Right renal cortex interstitium (tissue), 3 donors: Measurements from ENCODE around the gene WNT9B. TPM values are rescaled to one million over a fixed set of nuclear protein-coding genes. Genes with fewer than 3 reads are reported as not detected.
"Not testable (repeated sequence)": the region's sequence is repeated elsewhere in the genome, so short reads cannot be mapped to it uniquely, and the experiment has no call there.

Experiments used
- DNase-seq, 3 donors: peaks; one replicate each; pipeline ENCODE4 v3.0.0-alpha.2; 2013; ENCODE audit warnings: low read depth in 3 of 3, low spot score in 2 of 3
- polyA plus RNA-seq, 3 donors: library from polyadenylated mRNA; unstranded; fragments of 120-200 nt; gene quantifications; one replicate each; pipeline ENCODE4 v1.2.1, GENCODE V29; 2013; ENCODE audit not compliant: insufficient read length in 3 of 3

The WNT9B gene
- polyA plus RNA-seq, 3 donors, result 9.1 to 15.6 (median 9.4) TPM

DNA sequence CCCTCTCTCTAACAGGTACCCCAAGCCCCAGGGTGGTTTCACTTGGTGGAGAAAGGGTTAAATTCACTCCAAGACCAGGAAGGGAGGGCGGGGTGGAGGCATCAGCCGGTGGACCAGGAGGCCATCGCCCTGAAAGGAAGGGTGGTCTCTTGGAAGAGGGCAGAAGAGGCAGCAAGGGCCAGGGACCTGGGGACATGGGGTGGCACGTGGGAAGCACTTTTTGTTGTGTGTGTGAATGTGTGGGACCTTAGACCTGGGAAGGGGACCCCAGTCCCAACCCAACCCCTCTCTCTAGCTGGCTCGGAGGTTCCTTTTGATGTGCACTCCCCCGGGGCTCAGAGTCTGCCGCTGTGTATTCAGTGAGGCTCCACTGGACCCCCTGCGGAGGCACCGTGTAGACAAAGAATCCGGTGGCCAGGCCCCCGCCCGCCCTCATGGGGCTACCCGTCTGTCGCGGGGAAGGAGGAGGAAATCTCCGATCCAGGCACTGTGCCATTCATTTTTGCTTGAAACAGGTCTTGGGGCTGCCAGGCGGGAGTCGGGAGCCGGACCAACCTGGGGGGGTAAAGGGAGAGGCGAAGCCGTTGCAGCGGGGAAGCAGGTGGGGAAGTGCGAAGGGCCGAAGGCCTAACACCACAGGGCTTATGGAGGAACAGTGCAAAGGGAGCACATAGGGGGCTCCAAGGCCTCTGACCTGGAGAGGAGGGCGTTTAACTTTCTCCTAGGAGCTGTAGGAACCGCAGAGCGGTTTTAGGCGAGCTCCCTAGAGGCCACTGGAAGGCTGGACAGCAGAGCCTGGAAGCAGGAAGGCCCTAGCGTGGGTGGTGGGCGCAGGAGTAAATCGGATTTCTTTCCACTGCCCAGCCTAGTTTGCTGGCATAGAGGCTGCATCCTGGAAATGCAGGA is 29.6 kb upstream of the WNT9B start:
- no peak for DNase-seq

DNA sequence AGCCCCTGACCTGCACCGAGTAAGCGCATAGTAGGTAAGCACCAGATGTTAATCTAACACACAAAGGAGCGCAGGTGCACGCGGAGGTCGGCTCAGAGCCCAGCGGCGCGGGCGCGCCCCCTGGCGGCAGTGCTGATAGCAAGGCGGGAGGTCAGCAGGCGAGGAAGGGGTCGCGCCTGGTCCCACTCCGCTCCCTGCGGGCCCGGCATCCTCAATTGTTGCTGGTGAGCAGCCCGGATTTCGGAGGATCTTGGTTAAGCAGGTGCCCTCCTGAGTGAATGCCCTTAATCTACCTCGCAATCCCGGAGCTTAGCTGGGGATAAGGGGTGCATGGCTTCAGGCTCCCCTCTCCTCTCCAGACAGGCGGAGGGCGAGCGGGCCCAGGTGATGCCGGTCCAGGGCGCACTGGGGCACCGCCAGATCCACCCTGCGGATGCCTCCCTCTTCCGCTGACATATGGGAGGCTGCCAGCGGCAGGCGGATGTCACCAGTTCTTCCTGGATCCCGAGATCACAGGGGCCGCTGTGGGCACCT is 28.9 kb upstream of the WNT9B start:
- DNase-seq, result no peak

DNA sequence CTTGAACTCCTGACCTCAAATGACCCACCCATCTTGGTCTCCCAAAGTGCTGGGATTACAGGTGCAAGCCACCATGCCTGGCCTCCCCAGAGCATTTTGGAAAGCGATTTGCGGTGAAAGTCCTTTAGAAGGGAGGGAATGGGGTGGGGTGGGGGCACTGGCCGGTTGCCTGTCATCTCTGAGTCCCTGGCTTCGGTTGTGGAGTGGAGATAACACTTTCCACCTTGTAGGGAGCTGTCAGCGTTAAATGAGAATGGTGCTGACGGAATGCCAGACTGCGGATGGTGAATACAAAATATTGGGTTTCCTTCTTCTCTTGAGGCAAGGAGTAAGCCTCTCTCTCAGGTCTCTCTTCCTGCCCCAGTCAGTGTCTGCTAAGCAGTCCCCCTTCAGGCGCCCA is 27.7 kb upstream of the WNT9B start:
- DNase-seq, result no peak

DNA sequence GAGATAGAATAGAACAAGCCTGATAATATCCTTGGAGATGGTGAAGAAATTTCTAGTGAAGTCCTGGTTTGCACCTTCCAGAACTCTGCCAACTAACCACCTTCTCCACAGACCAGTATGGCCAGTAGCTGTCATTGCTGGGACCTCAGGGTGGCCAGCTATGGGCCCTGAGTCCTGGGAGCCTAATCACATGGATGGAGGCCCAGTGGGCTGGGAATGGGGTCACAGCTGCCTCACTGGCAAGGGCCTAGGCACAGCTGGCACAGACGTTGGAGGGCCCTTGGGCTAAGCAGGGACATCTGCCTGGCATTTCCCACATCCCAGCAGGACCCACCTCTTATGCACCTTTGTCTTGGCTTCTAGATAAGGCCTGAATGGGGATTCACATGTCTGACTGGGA is 25.3 kb upstream of the WNT9B start:
- no peak for DNase-seq

DNA sequence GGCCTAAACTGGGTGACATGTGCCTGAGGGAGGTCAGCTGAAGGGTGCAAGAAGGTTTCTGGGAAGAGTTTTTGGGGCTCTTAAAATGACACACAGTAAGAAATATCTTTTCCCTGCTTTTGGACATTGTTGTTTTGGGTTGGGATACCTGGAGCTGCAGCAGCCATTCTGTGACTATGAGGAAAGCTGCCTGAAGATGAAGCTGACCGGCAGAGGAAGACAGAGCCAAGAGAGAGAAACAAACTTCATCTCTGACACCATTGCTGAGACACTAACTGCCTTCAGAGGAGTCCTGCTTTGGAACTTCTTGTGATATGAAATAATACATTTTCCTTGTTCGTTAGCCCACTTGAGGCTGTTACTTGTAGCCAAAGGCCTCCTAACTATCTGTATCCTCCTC is 24.1 kb upstream of the WNT9B start:
- DNase-seq, result no peak

DNA sequence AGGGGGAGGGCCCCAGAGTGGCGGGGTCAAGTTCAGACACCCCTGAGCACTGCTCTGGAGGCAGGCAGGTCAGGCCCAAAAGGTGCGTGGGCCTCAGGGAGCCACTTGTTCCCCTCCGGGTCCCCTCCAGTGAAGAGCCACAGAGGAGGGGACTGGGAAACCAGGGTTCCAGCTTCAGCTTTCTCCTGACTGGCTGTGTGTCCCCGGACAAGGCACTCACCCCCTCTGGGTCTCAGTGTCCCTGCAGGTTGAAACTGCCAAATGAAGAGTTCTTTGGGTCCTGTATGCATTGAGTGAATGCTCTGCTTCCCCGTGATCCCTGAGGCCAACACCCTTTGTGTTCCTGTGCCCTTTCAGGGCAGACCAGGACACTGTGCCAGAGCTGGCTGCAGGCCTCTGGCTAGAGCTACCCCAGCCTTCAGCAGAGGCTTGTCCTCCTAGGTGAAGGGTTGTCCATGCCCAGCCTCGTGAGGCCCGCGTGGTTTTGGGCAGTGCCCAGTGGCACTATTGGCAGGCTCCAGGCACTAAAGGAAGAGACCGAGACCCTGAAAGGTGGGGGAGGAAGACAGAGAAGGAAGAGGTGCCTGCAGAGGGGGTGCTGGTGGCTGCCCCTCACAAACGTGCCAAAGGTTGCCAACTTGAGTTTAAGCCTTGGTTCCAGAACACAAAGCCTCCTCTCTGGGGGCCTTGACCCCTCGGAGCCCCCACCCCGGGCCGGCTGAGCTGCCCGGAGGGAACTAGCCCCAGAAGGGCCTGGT is 19.6 kb upstream of the WNT9B start:
- no peak for DNase-seq

DNA sequence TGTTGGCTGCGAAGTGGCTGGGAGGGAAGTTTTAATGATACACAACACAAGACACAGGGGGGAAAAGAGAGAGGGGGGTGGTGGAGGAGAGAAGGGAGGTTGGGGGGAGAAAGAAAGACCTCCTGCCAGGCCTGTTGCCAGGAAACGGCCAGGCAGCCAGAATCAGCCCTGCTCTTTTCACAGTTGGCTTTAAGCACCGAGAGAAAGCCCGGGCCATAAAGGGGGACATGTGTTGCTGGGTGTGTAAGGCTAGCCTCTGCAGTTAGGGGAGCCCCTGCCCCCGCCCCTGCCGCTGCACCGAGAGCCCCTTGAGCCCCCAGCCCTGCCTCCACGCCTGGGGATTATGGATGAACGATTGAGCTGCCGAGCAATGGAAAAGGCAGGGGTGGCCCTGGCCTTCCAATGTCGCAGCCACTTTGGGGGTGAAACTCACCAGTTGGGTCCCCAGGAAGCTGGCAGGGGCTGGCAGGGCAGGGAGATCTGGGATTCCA is 19.0 kb upstream of the WNT9B start:
- no peak for DNase-seq

DNA sequence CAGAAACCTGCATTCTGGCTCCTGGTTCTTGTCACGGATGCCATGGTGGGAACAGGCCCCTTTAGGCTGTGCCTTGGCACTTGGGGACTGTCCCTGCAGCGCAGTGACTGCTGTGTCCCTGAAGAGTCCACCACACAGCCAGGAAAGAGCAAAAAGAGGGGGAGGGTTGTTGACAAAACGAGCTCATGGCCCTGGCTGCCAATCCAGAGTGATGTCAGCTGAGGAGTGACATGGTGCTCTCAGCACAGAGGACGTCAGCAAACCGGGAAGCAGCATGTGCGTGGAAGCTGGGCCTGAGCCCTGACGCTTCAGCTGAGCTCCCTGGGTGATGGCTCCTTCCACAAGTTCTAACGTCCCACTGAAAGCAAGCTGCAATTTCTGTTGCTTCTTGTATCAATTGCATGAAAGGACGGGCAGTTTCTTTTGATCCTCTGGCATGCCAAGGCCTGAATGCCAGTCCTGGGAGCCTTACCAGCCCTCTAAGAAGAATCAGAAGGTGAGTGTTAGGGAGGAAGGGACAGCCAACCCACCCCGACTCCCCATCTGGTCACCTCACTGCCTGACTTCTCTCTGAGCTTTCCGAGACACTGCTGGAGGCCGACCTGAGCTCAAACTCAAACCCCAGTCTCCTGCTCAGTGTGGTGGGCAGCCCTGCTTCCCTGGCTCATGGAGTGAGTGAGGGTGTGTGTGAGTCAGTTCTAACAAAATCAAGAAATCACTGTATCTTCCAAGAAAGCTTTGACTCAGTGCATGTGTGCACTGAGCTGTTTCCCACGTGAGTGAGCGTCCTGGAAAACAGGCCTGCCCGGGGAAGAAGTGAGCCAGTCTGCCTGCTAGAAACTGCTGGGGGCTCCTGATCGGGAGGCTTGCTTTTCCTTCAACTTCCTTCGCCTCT is 18.2 kb upstream of the WNT9B start:
- DNase-seq, result no peak

DNA sequence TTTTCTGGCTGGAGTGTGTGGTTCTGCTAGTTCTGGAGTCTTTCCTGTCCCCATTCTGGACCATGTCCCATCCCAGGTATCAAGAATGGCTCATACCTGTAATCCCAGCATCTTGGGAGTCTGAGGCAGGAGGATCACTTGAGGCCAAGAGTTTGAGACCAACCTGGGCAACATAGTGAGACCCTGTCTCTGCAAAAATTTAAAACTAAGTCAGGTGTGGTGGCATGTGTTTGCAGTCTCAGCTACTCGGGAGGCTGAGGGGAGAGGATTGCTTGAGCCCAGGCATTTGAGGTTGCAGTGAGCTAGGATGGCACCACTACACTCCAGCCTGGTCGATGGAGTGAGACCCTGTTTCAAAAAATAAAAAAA is 17.6 kb upstream of the WNT9B start:
- DNase-seq, result no peak

DNA sequence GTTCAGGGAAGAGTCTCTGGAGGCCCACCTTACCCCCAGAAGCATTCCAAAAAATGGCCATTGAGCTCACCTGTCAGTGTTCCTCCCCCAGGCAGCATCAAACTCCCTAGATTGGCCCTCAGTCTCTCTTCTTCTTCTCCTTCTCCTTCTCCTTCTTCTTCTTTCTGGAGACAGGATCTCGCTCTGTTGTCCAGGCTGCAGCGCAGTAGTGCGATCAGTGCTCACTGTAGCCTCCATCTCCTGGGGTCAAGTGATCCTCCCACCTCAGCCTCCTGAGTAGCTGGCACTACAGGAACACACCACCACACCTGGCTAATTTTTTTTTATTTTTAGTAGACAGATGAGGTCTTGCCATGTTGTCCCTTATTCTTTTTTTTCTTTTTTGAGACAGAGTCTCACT is 16.5 kb upstream of the WNT9B start:
- DNase-seq, result no peak

DNA sequence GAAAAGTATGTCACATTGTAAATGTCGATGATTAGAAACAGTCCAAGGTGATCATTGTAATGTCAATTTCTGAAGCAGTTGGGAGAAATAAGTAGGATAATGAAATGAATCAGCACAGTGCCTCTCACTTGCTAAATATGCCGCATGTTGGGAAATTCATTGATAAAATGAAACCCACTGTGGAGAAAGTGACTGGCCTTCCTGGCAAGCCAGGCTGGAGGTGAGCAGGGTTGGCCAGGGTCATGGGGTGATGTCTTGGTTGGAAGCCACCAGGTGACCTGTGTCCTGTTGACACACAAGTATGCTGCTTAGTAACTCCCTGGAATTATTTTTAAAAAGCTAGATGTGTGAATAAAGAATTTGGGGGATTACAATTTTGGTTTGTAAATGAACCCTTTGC is 14.9 kb upstream of the WNT9B start:
- no peak for DNase-seq

DNA sequence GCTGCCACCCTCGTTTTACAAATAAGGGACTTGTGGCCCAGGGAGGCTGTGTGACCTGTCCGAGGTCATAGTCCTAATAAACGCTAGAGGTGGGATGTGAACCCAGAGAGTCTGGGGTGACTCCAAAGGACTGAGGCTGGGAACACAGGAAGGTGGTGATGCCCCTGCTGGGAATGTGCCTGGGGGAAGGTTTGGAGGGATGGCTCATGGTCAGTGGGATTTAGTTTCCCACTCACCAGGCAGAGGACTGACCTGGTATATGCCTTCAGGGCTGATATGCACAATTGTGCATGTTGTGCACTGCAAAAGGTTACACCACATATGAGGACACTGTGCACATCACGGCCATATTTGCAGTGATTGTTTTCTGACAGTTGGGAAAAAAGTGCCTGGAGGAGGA is 13.9 kb upstream of the WNT9B start:
- DNase-seq, result no peak

DNA sequence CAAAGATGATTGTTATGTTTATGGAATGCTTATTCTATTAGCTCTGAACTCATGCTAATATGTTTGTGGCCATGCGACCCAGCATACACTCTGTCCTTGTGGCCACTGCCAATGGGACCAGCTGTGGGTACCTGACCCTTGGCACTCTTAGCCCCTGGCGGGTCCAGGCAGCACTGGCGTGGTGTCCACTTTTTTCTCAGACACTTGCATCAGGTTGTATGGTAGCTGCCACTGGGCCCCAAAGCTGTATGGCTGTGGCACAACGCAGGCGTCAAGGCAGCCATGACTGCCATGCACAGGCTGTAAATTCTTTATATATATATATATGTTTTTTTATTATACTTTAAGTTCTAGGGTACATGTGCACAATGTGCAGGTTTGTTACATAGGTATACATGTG is 12.2 kb upstream of the WNT9B start:
- no peak for DNase-seq

DNA sequence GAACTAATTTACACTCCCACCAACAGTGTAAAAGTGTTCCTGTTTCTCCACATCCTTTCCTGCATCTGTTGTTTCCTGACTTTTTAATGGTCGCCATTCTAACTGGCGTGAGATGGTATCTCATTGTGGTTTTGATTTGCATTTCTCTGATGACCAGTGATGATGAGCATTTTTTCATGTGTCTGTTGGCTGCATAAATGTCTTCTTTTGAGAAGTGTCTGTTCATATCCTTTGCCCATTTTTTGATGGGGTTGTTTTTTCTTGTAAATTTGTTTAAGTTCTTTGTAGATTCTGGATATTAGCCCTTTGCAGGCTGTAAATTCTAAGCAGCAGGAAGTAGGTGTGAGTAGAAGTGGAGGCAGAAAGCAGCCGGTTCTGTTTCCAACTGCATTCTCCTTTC is 10.8 kb upstream of the WNT9B start:
- not testable (repeated sequence) for DNase-seq

DNA sequence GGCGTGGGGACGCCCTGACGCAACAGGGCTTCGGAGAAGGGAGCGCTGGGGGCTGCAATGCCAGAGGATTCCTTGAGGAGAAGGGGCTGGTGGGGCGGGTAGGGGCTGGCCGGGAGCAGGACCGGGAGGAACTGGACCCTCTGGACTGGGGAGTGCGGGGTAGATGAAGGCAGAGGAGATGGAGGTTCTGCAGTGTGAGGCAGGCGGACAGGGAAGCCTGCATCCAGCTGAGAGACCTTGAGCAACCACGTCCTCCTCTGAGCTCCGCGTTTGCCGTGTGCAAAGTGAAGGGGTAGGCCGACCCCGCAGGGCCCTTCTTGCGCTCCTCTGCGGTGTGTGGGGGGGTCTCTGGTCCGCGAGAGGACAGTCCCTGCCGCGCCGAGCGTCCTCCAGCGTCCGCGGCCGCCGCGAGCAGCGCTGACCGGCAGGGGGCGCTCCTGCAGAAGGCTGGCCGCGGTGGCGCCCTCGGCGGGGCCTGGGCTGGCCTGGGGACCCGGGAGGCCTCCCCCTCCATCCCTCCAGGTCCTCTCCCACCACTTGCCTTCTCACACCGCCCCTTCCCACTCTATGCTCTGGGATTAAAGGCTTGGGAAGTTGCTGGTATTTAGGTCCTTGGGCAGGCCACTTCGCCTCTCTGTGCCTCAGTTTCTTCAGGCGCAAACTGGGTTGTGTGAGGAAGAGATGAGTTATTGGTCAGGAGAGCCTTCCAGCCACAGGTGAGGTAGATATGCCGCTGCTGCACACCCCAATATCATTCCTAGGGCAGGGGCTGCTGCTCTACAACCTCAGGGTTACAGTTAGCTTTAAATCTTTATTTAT is 9.6 kb upstream of the WNT9B start:
- DNase-seq, result no peak

DNA sequence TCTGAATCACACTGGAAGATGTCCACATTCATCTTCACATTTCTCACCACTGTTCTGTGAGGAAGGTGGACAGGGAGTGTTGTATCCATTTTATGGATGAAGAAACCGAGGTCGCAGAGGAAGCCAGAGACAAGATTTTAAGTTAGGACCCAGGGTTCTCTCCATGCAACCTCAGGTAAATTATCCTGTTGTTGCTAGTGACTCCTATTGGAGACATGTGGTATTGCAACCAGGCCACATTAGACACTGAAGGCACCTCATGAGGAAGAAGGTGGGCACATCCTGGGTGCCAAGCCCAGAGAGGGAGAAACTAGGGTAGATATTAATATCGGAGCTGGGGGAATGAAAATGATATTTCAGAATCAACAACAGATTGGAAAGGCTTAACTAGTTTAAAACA is 8.5 kb upstream of the WNT9B start:
- DNase-seq, result no peak

DNA sequence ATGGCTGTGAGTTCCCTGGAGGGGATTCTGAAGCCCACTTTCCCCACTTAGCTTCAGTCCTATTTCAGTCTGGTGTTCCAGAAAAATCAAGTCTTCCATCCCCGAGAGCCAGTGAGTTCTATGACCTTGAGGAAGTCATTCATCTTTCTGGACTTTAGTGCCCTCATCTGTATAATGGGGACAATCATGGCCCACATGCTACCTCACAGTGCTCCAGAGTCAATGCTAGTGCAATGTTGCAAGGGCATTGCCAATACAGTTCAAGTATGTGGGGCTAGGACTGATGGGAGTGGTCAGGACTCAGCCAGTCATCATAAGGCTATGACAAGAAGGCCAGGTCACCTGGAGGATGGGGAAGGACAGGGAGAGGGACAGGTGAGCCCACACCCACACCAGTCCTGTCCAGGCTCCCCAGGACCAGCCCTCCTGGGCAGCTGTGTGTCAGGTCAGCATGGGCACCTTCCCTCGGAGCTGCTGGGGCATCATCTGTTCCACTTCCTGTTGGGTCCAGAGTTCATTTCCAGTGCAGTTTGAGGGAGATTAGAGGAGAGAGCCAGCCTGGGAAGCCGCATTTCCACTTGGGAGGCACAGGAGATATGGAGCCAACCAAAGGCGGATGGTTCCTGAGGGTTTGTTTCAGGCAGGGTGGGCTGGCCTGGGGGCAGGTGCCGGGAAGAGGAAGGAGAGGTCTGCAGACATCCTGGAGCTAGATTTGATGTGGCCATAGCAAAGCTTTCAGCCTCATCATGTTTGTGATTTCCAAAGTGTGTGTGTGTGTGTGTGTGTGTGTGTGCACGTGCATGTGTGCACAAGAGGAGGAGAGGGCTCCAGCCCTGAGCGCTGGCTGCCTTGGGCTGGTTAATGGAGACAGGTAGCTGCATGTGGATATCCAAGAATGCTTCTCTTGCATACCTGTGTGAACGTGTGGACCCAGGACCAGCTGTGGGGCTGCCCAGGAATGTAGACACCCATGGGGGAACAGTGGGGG is 3.9 kb upstream of the WNT9B start:
- no peak for DNase-seq

DNA sequence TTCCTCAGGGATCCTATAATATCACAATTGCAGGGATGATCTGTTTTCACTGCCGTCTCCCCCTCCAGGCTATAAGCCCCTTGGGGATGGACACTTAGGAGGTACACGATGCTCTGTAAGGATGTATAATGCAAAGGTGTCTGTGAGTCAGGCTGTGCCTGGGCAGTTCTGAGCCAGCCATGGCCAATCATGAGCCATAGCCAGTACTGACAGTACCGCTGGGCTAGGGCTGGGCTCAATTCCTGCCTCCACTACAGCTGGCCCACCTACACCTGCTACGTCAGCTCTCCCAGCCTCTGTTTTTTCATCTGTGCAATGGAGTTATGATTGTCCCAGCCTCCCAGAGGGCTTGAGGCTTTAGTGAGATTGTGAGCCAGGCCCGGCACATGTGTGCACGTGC is 2.8 kb upstream of the WNT9B start:
- DNase-seq, result no peak

DNA sequence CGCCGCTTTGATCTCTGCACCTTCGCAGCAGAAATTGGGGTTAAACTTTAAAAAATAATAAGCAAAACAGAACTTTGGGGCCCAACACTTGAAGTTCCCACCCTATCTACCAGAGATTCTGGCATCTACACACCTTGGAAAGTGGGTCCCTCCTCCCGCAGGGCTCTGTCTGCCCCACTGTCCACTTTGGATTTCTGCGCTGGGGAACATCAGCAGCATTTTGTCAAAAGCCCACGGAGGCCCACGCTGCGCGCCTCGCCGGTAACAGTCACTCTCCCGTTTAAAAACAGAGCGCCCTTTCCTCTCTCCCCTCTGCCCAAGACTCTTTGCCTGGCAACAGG is 725 bp upstream of the WNT9B start:
- no peak for DNase-seq
